H4 (cell line): Measurements from ENCODE around the gene REX1BD. TPM values are rescaled to one million over a fixed set of nuclear protein-coding genes. Genes with fewer than 3 reads are reported as not detected.

Experiments used
- DNase-seq: peaks from one replicate; pipeline ENCODE4 v3.0.0-alpha.2; 2015; ENCODE audit warnings: low spot score
- total RNA-seq: library from RNA; depleted of rRNA; stranded (reverse); fragments of >200 nt; shearing (Covaris generic); gene quantifications from 2 replicates; pipeline ENCODE4 v1.2.3, GENCODE V29; 2014

REX1BD gene
- total RNA-seq, 1 experiment from 2014 or later, result 107 TPM

DNA sequence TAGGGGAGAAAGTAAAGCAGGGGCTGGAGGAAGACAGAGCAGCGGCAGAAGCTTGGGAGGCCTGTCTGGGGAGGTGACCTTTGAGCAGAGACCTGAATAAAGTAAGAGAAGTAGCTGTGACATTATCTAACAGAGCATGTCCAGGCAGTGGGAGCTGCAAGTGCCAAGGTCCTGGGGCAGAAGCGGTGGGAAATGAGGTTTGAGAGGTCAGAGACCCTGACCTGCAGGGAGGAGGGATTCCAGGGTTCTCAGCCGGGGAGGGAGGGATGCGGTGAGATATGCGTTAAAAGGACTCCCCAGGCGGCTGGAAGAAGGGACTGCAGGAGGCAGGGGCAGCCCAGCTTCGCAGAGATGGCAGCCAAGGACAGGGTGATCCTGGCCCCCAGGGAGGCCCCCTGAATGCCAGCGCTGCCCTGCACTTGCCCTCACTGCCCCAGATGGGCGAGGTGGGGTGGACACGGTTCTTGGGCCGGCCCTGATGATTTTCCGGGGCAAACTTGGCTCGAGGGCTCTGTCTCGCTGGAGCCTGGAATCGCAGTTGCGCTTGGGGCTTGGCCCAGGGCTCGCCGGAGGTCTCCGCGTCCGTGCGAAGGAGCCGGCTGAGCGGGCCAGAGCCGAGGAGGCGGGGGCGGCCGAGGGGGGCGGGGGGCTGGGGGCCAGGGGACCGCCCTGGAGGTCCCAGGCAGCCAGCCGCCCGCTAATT lies 14.8 kb downstream of the REX1BD start:
- no peak for DNase-seq

DNA sequence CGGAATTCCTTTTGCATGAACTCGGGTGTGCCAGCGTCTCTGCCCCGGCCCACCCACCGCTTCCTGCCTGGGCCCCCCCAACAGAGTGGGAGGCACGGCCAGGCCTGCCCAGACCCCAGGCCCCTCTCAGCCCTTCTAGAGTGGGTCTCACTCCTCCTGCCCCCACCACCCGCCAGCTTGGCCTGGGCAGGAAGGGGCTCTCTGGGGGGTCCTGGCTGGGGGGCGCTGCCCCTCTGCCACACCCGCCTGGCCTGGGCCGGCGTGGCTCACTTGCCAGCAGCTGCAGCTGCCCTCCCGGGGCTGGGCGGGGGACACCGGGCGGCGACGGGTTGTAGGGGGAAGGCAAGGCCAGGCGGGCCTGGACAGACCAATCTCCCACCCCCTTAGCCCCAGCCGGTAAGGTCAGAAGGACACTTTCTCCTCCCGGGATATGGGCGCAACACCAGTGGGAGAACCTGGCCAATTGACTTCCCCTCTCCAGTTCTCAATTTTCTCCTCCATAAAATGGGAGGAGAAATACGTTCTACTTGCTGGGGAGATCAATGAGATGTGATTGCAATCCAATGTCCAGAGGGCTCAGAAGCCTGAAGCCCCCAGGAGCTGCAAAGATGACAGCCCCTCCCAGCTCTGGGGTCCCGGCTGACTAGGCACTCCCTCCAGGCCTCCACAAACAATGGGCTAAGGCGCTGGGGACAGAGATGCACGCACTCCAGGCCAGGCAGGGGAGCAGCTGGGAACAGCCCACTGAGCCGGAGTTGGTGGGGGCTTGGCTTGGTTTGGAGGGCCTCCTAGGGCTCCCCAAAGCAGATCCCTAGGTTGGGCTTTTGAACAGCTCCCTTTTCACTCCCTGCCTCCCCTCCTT lies 15.6 kb downstream of the REX1BD start:
- DNase-seq, result no peak

DNA sequence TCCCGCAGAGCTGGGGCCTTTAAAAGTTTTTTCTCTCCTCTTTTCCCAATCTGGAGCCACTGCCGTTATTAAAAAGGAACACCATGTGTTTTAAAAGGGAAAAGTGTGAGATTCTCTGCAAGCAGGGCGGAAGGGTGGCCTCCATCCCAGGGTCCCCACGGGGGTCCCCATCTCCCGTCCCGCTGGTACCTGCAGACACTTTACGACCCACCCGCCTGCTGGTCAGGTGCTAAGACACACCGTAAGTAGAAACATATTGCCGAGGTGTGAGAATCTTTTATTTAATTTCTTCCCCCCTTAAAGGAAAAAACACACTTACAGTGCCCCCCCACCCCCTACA lies 16.2 kb downstream of the REX1BD start:
- no peak for DNase-seq

DNA sequence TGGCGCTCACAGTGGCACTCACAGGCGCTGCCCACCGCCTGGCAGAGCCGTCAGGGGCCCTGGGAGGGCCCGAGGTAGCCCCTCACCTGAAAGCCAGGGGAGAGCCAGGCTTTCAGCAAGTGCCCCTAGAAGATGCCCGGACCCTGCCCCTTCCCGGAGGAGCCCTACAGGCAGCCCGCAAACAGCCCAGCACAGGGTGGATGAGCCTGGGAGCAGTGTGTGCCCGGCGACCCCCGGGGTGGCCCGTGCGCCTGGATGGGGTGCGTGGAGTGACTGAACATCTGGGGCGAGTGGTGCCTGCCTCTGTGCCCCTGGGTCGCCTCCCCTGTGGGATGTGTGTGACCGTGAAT lies 16.6 kb downstream of the REX1BD start:
- no peak for DNase-seq

DNA sequence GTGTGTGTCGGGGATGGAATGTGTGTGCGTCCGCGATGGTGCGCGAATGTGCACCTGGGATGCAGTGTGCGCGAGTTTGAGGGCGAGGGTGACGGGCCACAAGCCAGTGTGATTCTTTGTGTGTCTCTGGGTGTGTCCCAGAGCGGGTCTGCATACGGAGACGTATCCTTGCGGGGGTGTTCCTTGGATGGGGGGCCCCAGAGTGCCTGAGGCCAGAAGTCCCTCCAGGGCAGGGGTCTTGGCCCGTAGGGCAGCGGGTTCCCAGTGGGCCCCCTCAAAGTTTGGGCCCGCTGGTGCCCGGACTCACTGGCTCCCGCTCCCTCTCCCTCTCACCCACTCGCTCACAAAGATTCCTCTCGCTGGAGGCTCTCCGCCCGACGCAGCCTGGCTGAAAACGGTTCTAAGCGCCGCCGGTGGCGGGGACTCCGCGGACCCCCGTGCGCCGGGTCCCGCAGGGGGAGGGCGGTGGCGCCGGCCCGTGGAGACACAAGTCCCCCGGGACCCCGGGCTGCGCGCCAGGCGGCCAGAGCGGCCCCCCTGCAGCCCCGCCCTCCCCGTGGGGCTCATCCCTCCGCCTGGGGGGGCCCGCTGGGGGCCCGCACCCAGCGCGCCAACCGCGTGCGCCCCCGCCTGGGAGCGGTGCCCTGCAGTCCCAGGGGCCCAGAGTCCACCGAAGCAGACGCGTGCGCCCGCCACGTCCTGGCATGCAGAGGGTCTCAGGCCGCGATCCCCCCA lies 17.1 kb downstream of the REX1BD start:
- DNase-seq, result no peak

DNA sequence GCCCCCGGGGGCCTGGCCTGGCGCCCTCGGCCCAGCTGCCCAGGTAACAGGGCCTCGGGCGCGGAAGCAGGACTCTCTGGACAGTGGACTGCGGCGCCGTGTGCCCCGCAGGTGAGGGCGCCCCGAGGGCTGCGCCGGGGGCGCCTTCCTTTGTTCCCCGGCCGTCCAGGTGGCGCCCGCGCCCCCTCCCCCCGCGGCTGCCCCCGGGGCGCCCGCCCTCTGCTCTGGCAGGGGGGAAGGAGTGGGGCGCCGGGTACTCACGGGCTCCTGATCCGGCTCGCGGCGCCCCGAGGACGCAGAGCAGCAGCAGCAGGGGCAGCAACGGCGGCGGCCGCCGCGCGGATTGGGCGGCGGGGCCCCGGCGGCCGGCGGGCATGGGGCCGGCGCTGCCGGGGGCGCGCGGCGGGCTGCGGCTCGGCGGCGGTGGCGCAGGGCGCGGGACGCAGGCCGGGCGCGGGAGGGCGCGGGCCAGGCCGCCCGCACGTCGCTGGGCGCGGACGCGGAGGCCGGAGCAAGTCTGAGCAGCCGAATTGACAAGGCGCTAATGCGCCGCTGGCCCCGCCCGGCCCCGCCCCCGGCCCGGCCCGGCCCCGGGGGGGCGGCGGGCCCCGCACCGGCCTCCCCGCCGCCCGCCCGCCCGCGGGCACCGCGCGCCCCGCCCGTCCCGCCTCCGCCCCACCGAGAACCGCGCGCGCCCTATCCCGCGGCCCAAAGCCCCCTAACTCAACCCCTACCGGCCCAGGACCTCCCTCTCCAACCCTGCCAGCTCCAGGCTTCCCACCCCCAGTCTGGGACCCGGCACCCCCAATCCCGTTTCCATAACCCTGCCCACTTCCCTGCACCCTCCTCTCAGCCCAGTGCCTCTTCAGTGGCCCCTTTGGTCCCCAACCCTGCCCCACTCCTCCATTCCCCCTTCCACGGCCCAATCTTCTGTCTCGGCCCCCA lies 18.0 kb downstream of the REX1BD start, which contains the start of gene CRLF1:
Gene CRLF1, minus strand, starts transcription at position 519 of the 945 bp plus-strand sequence. Its CDS starts 143 bp downstream, at position 376.
- no peak for DNase-seq

DNA sequence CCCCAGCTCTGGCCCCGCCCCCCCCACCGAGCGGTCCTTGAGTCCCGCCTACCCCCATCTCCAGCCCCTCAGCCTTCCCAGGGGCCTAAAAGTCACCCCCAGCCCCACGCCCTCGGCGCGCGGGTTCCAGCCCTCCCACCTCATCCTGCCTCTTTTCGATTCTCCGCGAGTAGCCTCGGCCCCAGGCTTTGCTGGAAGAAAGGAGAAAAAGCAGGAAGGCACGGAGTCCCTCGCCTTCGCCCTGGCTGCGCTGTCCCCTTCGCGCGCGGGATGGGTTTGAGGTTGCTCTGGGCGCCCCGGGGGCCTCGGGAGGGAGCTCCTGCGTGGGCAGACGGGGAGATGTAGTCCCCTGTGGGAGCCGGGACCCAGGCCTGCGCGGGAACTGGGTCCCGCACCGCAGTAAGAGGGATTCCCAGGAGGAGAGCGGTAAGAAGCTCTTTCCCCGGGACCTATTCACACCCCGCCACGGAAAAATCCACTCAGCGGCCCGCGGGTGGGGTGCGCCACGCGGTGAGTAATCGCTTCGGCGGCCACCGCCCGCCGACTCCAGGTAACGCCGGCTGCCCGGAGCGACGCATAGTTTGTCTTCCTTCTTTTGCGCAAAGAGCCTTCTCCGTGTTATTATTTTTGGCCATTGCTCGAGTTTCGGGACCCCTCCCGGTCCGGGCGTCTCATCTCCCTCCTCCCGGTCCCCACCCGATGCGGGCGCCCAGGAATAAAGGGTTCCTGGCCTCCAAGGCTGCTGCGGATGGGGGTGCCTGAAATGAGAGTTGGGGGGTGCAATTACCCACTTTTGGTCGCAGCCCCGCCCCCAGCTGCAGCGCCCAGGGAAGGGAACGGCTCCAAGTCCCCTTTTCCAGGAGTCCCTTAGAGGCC lies 18.9 kb downstream of the REX1BD start:
- DNase-seq, result no peak

DNA sequence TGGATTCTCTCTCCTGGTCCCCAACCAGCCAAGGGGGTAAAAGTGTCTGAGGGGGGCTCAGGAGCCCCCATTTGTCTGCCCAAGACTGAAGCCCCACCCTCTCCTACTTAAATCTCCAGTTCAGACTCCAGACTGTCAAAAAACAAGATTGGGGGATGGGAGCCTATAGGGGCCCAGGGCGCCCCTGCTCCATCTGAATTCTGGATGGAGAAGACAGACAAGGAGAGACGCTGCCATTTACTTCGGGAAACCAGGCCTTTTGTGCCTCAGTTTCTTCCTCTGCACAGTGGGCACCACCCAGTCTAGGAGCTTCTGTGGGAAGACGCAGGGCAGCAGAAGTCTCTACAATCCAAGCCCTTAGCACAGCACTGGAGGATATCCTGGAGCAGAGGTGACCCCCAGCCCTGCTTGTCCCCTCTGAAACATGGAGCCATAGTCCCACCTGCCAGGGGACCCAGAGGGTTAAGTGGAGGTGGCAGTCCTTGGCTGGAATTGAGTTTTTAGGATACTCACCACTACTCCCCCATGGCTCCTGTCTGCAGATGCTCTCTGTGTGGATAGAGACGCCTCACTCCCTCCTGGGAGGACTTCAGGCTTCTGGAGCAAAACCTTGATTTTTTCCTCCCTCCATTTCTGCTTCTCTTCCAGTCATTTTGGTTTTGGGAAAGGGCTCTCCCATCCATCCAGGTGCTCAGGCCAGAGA lies 19.7 kb downstream of the REX1BD start:
- DNase-seq, result no peak

DNA sequence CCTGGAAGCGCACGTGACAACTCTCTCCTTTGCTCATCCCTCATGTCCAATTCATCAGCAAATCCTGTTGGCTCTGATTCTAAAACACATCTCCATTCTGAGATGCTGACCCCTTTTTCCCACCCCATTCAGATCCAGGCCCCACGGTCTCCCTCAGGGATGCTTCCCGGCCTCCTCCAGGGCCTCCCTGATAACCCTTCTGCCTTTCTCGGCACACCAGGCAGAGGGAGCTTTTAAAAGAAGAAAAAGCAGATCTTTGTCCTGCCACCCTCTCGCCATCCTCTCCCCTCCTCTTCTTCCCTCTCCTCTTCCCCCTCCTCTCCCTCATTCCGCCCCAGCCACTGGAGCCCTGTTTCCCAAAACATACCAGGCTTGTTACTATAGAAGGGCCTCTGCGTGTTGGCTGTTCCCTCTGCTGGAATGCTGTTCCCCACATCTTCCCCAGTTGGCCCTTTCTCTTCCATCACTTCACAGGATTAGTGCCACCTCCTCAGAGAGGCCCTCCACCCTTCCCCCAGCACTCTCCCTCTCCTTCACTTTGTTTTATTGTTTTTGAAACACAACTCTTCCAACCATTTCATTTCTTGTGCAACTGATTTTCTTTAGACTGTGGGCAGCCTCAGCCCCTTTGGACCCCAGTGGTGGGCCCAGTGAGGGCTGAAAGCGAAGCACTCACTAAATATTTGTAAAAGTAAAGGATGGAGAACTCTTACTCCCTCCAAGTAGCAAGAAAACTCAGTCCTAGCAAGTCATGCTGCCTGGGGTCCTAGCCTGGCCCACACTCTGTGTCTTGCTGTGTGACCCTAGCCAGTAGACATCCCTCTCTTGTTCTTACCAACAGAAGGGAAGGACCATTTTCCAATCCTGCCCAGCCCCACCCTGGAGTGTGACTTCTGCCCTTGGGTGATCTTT lies 20.5 kb downstream of the REX1BD start:
- no peak for DNase-seq

DNA sequence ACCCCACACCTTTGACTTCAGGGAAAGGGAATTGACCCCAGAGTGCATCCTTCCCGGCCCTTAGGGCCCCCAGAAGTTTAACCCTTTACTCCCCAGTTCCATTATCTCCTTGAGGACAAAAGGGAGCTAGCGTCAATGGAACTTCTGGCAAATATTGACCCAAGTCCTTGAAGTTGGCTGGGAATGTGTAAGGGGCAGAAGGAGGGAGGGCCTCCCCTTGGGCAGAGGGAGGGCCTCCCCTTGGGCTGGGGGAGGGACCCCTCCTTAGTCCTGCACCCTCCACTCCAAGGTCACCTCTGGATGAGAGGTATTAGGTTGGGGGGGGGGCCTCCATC lies 21.1 kb downstream of the REX1BD start:
- no peak for DNase-seq

DNA sequence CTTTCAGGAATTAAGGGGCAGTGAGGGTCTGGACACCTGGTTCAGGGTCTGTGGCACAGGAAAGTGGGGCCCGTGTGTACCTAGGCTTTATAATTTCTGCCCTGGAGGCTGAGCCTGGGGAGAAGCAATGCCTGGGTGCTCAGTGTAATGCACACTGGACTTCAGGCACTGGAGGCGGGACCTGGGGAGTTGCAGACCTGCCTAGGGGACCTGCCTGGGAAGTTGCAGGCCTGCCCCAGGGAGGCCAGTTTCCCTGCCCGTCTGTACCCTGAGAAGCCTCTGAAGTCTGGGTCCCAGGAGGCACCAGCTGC lies 21.6 kb downstream of the REX1BD start:
- no peak for DNase-seq

DNA sequence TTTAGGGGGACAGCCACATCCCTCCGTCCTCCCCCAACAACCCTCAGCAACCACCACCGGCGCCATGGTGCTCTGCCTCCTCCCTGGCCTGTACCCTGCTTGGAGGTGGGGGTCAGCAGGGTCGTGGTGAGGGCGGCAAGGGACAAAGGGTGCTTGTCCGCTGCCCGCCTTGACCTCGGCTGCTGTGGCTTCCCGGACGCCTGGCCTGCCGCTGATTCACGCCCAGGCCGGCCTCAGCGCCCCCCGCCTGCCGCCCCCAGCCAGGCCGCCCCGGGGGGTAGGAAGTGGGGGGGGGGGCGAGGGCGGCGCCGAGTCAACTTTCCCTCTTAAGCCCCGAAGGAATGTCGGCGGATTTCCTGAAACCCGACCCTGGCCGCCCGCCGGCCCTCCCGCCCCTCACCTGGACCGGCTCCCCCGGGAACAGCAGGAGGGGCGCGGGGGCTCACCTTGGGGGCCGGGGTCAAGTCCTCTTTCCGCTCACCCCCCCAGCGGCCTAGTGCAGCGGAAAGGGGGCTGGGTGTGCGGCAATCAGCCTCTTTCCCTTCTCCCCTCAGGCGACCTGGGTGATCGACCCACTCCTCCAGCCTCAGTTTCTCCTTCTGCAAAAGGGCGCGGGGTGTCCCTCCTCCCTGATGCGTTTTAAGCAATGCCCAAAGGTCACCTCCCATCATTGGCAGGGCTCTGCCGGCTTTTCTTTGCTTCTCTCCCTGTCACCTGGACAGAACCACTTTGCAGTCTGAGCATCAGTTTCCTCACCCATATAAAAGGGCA lies 22.1 kb downstream of the REX1BD start:
- DNase-seq, result no peak

DNA sequence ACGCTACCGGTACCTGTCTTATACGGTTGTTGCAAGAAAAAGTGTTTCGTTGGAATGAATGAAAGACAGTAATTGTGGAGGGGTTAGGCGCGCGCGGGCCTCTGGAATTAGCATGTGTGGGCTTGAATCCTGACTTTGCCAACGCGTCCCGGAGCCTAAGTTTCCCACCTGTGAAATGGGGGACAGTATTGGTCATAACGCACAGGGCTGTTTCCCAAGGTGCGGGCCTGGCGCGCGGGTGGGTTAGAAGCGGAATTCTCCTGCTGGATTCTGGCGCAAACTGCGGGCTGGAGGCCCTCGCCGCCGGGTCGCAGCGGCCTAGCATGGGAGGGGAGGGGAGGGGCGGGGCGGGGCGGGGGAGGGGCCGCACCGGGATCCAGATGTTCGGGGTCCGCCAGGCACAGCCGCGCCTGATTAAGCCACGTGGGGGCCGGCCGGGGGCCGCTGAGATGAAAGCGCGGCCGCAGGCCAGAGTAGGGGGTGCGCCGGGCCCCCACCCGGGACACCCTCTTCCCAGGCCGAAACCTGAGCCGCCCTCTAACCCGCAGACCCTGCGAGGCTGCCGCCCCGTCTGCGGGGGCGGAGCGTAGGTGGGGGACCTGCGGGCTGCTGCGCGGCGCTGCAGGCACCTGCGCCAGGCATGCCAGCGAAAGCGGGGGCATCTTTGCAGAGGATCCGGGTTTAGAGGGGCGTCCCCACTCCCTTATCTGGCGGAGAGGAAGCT lies 22.9 kb downstream of the REX1BD start:
- DNase-seq, result no peak

DNA sequence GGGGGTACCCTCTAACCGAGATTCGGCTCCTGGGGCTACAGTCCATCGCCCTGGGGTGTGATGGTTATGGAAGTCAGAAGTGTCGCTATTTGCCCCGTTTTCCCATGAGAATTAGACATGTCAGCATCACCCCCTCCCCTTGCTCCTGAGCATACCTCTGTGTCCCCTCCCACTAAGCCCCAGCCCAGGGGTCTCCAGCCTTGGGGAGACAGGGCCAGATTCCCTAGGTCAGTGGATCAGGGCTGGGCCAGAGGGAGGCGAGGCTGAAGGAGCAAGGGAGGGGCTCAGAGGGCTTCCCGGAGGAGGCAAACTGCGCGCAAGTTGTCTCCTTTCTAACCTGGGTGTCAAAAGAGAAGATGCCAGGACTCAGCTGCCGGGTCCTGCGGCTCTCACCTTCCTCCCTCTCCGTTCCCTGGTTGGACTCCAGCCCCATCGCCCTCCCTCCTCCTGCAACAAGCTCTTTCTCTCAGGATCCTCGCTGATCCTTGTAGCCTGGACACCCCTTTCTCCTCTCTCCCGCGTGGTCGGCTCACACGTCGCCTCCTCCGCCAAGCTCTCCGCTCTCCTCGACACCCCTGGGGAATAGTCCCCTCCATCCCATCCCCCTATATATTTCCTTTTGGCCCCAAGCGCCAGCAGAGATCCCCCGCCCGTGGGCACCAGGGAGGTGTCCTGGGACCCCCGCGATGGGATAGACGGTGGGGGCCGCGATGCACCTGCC lies 23.6 kb downstream of the REX1BD start:
- DNase-seq, result no peak

DNA sequence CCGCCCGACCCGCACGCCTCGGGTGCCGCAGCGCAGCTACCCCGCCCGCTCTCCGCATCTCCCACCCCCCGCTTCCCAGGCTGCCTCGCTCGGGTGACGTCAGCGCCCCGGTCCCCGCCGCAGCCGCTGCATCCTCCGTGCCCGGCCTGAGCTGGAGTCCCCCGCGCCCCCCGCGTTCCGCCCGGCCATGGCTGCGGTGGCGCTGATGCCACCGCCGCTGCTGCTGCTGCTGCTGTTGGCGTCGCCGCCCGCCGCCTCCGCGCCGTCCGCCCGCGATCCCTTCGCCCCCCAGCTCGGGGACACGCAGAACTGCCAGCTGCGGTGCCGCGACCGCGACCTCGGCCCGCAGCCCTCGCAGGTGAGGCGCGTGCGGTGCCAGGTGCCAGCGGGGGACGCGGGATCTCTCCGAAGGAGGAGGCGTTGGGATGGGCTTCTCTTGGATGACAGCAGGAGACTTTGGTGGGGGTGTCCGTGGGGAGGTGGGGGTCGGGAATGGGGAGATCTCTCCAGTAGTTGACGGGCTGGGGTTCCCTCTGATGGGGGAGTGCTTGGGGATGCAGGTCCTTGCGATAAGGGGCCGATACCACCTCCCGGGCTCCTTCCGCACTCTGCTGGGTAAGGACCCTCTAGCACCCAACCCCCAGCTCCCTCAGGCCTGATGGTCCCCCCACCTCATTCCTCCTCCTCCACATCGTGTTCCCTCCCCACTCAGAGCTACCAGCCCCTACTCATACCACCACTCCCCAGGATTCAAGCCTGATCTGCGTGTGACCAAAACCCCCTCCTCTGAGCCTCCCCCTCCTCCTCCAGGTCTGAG lies 24.4 kb downstream of the REX1BD start, which contains the start of gene TMEM59L:
Gene TMEM59L, plus strand, starts transcription at position 99 of the 817 bp plus-strand sequence. Its CDS starts 89 bp downstream, at position 188.
- DNase-seq, result no peak
